Uterine smooth muscle cell (primary cell): Measurements from ENCODE around the gene HIGD2B. TPM values are rescaled to one million over a fixed set of nuclear protein-coding genes. Genes with fewer than 3 reads are reported as not detected.

Source experiments
- total RNA-seq: library from RNA; depleted of rRNA; stranded (reverse); fragments of >200 nt; gene quantifications from 2 replicates; pipeline ENCODE4 v1.2.3, GENCODE V29; 2014

Gene HIGD2B
- total RNA-seq: not detected in 2 replicates

DNA sequence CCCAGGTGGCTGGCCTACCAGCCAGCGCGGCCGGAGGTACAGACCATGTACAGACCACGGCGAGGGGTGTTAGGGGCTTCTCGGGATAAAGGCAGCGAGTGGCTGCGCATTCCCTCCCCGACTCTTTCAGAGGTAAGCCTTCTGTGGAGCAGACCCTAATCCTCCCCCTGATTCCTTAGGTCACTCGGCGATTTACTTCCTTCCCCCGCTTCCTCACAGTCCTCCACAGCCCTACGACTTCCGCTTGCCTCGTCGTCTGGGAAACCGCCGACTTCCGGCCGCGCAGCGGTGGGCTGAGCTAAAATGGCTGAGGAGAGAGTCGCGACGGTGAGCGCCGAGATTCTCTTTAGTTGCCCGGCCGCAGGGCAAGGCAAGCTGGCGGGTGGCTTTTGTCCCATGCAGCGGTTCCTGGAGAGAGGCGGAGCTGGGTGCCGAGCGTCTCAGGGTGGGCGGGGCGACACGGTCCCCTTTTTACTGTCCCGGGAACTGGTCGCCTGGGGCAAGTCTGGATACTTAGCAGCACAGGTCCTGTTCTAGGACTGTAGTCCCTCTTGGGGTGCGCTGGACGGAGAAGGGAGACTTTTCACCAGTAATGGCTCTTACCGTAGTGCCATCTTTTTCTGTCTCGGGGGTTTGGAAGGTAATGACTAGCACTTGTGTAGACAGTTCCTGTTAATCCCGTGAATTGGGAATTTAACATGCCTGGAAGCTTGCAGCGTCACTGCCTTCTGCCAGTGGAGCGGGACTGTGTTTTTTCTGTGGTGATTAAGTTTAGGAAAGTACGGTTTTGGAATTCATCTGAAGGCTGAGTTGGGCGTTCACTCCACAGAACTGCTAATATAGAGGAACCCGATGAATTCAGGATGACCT is at the start of gene HIGD2B, which contains the start of gene BBS4:
Gene HIGD2B (minus strand): TSS at position 258 of the 870 bp plus-strand sequence. CDS start 9,808 bp downstream, outside the sequence.
Gene BBS4 (plus strand): TSS at position 283 of the 870 bp plus-strand sequence. CDS start 21 bp downstream, at position 304.

GRCh38 chr15:72654397-72654796 is 31.6 kb downstream of the HIGD2B start, which contains the start of gene GOLGA6B:
Gene GOLGA6B, plus strand, starts transcription at chr15:72654697. Its CDS starts 41 bp downstream, at chr15:72654738.

Other genes with a start within 250 kb of the HIGD2B start
- 27.3 and 36.9 TPM in 2 replicates for gene ARIH1, start 211.9 kb downstream of the HIGD2B start, total RNA-seq
- not detected in 2 replicates for gene GOLGA6B, start 31.5 kb downstream of the HIGD2B start, total RNA-seq
- gene BBS4, start within 50 bp of the HIGD2B start, total RNA-seq: 21.4 and 23.8 TPM in 2 replicates
- gene ADPGK, start 97.6 kb upstream of the HIGD2B start, total RNA-seq: 61.9 and 78.5 TPM in 2 replicates